ENCODE measurements around the gene ATG4A. TPM values are rescaled to one million over a fixed set of nuclear protein-coding genes. Genes with fewer than 3 reads are reported as not detected.

The ATG4A gene
- total RNA-seq, 1 donor = 17.3 TPM

- peak; percentile 52 for DNase-seq (ENCODE audit: low read depth)
- TF ChIP-seq, protein P1, sequence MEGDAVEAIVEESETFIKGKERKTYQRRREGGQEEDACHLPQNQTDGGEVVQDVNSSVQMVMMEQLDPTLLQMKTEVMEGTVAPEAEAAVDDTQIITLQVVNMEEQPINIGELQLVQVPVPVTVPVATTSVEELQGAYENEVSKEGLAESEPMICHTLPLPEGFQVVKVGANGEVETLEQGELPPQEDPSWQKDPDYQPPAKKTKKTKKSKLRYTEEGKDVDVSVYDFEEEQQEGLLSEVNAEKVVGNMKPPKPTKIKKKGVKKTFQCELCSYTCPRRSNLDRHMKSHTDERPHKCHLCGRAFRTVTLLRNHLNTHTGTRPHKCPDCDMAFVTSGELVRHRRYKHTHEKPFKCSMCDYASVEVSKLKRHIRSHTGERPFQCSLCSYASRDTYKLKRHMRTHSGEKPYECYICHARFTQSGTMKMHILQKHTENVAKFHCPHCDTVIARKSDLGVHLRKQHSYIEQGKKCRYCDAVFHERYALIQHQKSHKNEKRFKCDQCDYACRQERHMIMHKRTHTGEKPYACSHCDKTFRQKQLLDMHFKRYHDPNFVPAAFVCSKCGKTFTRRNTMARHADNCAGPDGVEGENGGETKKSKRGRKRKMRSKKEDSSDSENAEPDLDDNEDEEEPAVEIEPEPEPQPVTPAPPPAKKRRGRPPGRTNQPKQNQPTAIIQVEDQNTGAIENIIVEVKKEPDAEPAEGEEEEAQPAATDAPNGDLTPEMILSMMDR (IDR thresholded peaks at IDR 0.05; ENCODE audit: insufficient read depth, low read depth, low read length) = no peak
- no peak overlapping the region for H3K4me3 ChIP-seq (ENCODE audit: low read depth, low read length)
These were observed 26.4 kb downstream of the ATG4A start for GRCh38 chrX:108117988-108118387.

- H3K4me3 ChIP-seq (ENCODE audit: low read depth, low read length) = no peak overlapping the region
- DNase-seq (ENCODE audit: low read depth) = no peak
- TF ChIP-seq, protein P1 (IDR thresholded peaks at IDR 0.05; ENCODE audit: insufficient read depth, low read depth, low read length) = no peak
These were observed 29.7 kb downstream of the ATG4A start for GRCh38 chrX:108121291-108121690.

GRCh38 chrX:108122748-108123147 lies 31.2 kb downstream of the ATG4A start:
- H3K4me3 ChIP-seq (ENCODE audit: low read depth, low read length) = no peak overlapping the region
- TF ChIP-seq, protein P1 (IDR thresholded peaks at IDR 0.05; ENCODE audit: insufficient read depth, low read depth, low read length) = no peak
- DNase-seq (ENCODE audit: low read depth) = peak; percentile 20

DNA sequence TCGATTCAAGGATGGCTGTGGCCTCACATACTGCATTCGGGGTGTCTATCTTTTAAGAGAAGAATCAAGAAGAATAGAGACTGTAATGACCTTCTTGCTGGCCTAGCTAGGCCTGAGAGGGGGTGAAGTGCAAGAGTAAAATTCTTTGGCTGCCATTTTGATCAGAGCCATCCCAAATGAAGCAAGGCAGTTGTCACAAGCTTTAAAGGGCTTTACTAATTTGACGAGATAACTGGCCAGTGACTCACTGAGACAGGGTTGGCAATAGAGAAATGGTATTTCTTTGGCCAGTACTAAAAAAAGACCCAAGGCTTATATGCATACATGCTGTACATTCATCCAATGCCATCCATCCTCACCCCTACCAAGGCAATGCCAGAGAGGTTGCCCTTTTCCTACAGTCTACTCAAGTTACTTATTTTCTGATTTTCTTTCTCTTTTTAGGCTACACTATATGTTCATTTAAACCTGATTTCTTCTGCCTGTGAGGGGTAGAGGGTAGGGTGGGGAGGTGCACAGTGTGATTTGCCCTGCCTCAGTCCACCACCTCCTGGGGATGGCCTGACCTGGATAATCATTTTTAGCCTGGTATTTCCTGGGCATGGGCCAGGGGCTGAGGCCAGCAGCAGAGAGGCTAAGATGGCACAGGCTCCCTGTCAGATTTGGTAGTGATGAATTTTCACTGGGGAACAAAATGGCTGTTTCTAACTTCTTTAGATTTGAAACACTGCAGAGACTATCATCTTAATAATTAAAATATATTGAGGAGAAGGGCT lies 32.2 kb downstream of the ATG4A start:
- no peak for DNase-seq (ENCODE audit: low read depth)
- H3K4me3 ChIP-seq (ENCODE audit: low read depth, low read length) = no peak overlapping the region
- TF ChIP-seq, protein P1 (IDR thresholded peaks at IDR 0.05; ENCODE audit: insufficient read depth, low read depth, low read length) = no peak

DNA sequence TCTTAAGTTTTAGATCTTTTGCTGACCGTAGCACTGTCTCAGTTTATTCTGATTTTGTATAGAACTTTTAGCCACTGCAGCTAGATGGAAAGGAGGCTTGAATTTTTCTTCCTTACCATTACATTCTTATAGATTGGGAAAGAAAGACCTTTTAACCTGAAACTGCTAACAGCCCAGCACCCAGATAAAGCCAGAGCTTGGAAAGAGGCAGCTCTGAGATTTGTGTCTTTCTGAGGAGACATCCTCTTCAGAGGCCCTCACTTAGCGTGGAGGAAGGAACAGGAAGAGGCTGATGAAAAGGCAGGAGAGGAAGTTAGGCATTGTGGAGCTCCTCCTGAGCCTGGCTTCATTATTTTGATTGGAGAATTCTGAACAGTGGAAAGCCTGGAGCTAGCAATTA lies 35.1 kb downstream of the ATG4A start:
- TF ChIP-seq, protein P1 (IDR thresholded peaks at IDR 0.05; ENCODE audit: insufficient read depth, low read depth, low read length) = no peak
- DNase-seq (ENCODE audit: low read depth) = peak; percentile 27
- no peak overlapping the region for H3K4me3 ChIP-seq (ENCODE audit: low read depth, low read length)

DNA sequence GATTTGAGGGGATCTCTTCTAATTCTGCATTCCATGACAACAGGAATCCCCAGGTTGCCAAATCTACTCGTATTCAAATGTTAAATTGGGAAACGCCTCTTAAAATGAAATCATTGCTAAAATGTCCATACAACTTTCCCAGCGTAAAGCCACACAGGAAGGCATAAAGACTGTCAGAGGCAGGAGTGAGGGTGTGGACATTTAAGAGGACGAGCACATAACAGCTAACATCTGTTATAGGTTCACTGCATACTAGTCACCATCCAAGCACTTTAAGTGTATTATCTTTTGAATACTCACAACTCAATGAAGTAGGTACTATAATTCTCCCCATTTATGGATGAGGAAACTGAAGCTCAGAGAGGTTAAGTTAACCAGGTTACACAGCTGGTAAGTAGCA lies 35.6 kb downstream of the ATG4A start:
- no peak for DNase-seq (ENCODE audit: low read depth)
- TF ChIP-seq, protein P1 (IDR thresholded peaks at IDR 0.05; ENCODE audit: insufficient read depth, low read depth, low read length) = no peak

DNA sequence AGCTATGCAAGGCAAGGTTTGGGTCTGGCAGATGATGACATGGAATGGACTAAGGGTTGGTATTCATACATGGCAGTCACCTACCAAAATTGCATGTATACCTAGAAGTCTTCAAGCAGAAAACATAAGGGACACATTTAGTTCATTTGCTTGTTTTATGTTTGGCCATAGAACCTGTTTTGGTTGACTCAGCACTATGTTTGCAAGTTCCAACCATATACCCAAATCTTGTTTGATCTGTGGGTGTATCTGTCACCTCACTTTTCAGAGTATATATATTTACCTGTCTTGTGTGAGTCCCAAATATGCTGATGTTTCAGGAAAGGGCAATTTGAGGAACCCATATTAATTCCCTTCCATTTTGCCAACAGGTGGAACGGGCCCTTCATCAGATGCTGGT lies 39.3 kb downstream of the ATG4A start:
- DNase-seq (ENCODE audit: low read depth) = no peak
- no peak overlapping the region for H3K4me3 ChIP-seq (ENCODE audit: low read depth, low read length)
- TF ChIP-seq, protein P1 (IDR thresholded peaks at IDR 0.05; ENCODE audit: insufficient read depth, low read depth, low read length) = no peak

More for the DNA sequence above, 35.6 kb downstream of the ATG4A start:
- no peak overlapping the region for H3K4me3 ChIP-seq (ENCODE audit: low read depth, low read length)
